DND-41 (cell line): Measurements from ENCODE around the gene FNDC3B.

Experiments
- CTCF ChIP-seq: IDR thresholded peaks from 2 replicates; pipeline ENCODE4 v1.5.1; 2012; ENCODE audit warnings: borderline replicate concordance, low read length, moderate library complexity, mild to moderate bottlenecking; ENCODE audit not compliant: poor library complexity, severe bottlenecking; ENCODE audit errors: extremely low read depth
- EZH2 ChIP-seq: IDR thresholded peaks from 3 replicates; pipeline ENCODE4 v1.6.1; 2012; ENCODE audit warnings: borderline replicate concordance, low read depth, mild to moderate bottlenecking, moderate library complexity, low read length, inconsistent platforms; ENCODE audit not compliant: severe bottlenecking

- TF ChIP-seq CTCF (no peak), EZH2 (no peak)
These were observed 67.6 kb downstream of the FNDC3B start for GRCh38 chr3:172106989-172107388.
